Parathyroid adenoma (tissue), 2 donors: ENCODE data around the gene KIF25.
A peak's percentile ranks its signal among the peaks of the same experiment; 100 is the strongest.

Source experiments
- H2AFZ ChIP-seq: fragments of 300-600 bp; sonication (generic); one replicate; pipeline ENCODE4 v1.7.0; 2017; ENCODE audit warnings: antibody characterized with exemption, mild to moderate bottlenecking
- H3K27ac ChIP-seq: fragments of 300-600 bp; sonication (generic); one replicate; pipeline ENCODE4 v1.7.0; 2017
- H3K27me3 ChIP-seq: fragments of 300-600 bp; sonication (generic); one replicate; pipeline ENCODE4 v1.7.0; 2017; ENCODE audit warnings: low read length; ENCODE audit not compliant: control insufficient read depth, insufficient read depth
- H3K36me3 ChIP-seq: fragments of 300-600 bp; sonication (generic); one replicate; pipeline ENCODE4 v1.7.0; 2017; ENCODE audit warnings: low read length; ENCODE audit not compliant: control insufficient read depth, insufficient read depth
- H3K4me1 ChIP-seq: fragments of 300-600 bp; sonication (generic); one replicate; pipeline ENCODE4 v1.7.0; 2017; ENCODE audit warnings: control low read depth
- H3K4me2 ChIP-seq: fragments of 300-600 bp; sonication (generic); one replicate; pipeline ENCODE4 v1.7.0; 2017; ENCODE audit warnings: low read length
- H3K4me3 ChIP-seq: fragments of 300-600 bp; sonication (generic); one replicate; pipeline ENCODE4 v1.7.0; 2017; ENCODE audit warnings: low read depth, low read length
- H3K79me2 ChIP-seq: fragments of 300-600 bp; sonication (generic); one replicate; pipeline ENCODE4 v1.7.0; 2017; ENCODE audit warnings: control low read depth
- H3K9ac ChIP-seq: fragments of 300-600 bp; sonication (generic); one replicate; pipeline ENCODE4 v1.7.0; 2017; ENCODE audit warnings: mild to moderate bottlenecking
- H3K9me3 ChIP-seq: fragments of 300-600 bp; sonication (generic); one replicate; pipeline ENCODE4 v1.7.0; 2017; ENCODE audit warnings: low read length; ENCODE audit not compliant: control insufficient read depth
- TF ChIP-seq, protein P1 (sequence below): fragments of 300-600 bp; sonication (generic); IDR thresholded peaks from one replicate; pipeline ENCODE4 v1.7.0; 2017; ENCODE audit warnings: antibody characterized with exemption, mild to moderate bottlenecking
- donor health status: primary hyperparathyroidism.

Gene KIF25

DNA sequence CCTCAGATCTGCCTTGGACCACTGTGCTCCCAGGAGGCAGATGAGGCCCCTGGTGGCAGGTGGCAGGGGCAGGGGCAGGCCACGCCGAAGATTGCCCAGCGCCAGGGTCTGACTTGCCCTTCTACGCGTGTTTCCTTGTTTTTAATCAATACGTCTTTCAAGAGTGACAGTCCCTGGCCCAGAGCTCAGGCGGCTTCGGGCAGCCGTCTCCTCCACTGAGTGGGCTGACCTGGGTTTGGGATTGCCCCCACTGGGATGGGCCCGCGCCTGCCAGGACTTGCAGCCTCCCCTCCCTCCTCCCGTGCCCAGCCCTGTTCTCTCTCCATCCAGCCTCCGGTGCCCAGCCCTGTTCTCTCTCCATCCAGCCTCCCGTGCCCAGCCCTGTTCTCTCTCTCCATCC lies 60.4 kb downstream of the KIF25 start:
- H3K4me1 ChIP-seq, result no peaks in the 10 kb centered on the region
- H3K4me3 ChIP-seq, result no peak overlapping the region
- H3K9me3 ChIP-seq, result no peaks in the 10 kb centered on the region
- no peak overlapping the region for H2AFZ ChIP-seq
- TF ChIP-seq, protein P1, sequence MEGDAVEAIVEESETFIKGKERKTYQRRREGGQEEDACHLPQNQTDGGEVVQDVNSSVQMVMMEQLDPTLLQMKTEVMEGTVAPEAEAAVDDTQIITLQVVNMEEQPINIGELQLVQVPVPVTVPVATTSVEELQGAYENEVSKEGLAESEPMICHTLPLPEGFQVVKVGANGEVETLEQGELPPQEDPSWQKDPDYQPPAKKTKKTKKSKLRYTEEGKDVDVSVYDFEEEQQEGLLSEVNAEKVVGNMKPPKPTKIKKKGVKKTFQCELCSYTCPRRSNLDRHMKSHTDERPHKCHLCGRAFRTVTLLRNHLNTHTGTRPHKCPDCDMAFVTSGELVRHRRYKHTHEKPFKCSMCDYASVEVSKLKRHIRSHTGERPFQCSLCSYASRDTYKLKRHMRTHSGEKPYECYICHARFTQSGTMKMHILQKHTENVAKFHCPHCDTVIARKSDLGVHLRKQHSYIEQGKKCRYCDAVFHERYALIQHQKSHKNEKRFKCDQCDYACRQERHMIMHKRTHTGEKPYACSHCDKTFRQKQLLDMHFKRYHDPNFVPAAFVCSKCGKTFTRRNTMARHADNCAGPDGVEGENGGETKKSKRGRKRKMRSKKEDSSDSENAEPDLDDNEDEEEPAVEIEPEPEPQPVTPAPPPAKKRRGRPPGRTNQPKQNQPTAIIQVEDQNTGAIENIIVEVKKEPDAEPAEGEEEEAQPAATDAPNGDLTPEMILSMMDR, result no peak
- H3K4me2 ChIP-seq, result no peak overlapping the region
- no peak overlapping the region for H3K9ac ChIP-seq
- H3K27ac ChIP-seq, result no peak overlapping the region
- H3K36me3 ChIP-seq, result no peaks in the 10 kb centered on the region
- no peaks in the 10 kb centered on the region for H3K79me2 ChIP-seq
- no peaks in the 10 kb centered on the region for H3K27me3 ChIP-seq

DNA sequence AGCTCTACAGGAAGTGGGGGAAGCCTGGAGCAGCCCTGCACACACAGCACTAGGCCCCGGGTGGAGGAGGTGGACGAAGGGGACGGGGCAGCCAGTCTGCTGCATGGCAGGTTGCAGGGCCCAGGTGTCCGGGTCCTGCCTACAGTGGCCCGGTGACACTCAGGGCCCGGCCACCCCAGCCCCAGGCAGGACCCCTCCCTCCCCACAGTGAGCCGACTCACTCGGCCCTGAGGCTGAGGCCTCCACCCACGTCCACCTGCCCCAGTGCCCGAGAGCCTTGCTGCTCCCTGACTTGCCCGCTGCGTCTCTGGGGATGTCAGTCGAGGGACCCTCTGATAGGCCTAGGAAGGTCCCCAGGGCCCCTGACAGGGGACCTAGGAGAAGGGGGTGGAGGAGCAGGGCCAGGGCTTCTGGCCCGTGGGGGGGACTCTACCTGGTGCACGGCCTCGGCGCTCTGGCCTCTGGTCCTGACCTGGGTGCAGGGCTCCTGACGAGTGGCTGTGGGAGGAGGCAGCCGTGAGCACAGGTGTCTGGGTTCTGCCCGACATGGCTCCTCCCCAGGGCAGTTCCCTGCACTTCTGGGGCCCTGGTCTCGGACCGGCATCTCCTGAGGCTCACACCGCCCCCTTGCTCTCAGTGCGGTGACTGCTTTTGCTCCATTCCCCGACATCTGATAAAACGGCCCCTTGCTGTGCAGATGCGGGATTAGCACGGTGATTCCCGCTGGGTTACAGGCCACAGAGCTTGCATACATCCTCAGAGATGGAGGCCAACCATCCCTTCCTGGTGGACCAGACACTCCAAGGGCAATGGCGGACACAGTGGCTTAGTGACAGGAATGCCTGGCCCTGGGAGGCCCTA lies 61.5 kb downstream of the KIF25 start:
- Histone ChIP-seq H3K79me2 (no peaks in the 10 kb centered on the region), H3K4me1 (no peaks in the 10 kb centered on the region), H3K36me3 (no peaks in the 10 kb centered on the region), H3K4me2 (no peak overlapping the region), H3K27ac (no peak overlapping the region), H3K9ac (no peak overlapping the region), H2AFZ (no peak overlapping the region), H3K27me3 (no peaks in the 10 kb centered on the region), H3K4me3 (no peak overlapping the region), H3K9me3 (no peaks in the 10 kb centered on the region)
- TF ChIP-seq, protein P1, result no peak

DNA sequence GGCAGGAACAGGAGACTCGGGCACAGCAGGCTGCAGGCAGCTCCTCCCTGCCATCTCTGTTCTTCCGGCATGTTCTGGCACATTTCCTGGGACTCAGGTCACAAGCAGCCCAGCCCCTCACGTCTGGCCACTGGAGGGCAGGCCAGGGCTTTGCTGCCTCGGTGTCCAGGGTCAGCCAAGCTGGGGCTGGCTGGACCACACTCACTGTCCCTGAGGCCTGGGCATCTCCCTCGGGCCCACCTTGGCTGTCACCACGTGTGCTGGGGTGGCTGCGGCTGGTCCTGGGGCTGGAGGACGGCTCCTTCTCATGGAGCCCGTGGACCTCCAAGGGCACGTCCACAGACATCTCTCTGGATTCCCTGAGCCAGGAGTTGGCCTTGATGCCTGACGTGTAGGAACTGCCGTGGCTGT lies 63.1 kb downstream of the KIF25 start:
- no peaks in the 10 kb centered on the region for H3K4me1 ChIP-seq
- H3K9me3 ChIP-seq, result no peaks in the 10 kb centered on the region
- H3K27me3 ChIP-seq, result no peaks in the 10 kb centered on the region
- no peaks in the 10 kb centered on the region for H3K79me2 ChIP-seq
- H3K9ac ChIP-seq, result no peak overlapping the region
- H3K36me3 ChIP-seq, result no peaks in the 10 kb centered on the region
- H2AFZ ChIP-seq, result no peak overlapping the region
- no peak overlapping the region for H3K4me2 ChIP-seq
- TF ChIP-seq, protein P1, result peak; percentile 20
- no peak overlapping the region for H3K27ac ChIP-seq
- H3K4me3 ChIP-seq, result no peak overlapping the region

DNA sequence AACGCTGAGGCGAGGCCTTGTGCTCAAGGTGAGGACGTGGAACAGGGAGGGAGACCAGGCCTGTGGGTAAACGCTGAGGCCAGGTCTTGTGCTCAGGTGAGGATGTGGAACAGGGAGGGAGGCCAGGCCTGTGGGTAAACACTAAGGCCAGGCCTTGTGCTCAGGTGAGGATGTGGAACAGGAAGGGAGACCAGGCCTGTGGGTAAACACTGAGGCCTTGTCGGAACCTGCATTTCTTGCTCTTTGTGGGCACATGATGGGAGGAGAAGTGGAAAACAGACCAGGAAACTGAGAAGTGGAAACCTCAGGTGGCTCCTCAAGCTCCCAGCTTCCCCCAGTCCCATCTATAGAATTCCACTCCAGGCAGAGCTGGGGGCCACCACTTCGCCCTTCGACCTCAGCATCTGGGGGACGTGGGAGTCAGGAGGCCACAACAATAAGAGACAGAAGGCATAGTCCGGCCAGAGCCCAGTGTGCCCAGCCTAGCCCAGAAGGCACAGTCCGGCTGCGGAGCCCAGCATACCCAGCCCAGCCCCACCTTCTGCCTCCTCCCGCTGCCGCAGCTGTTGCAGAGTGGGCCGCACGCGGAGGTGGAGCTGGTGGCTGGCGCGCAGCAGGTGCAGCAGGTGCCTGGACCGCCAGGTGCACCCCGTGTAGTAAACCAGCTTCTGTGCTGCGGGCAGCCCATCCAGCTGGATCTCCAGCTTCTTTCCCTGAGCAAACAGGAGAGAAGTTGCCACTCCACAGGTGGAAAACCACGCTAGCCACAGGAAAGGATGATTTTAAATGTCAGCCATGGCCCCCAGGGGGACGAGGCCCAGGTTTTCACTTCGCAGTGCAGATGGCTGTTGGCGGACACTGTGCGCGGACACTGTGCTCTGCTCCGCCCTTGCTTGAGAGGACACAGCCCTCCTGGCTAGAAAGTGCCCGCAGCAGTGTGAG lies 64.1 kb downstream of the KIF25 start:
- Histone ChIP-seq H3K9ac (no peak overlapping the region), H2AFZ (no peak overlapping the region), H3K79me2 (no peaks in the 10 kb centered on the region), H3K27ac (no peak overlapping the region), H3K36me3 (no peaks in the 10 kb centered on the region), H3K9me3 (no peaks in the 10 kb centered on the region), H3K4me3 (no peak overlapping the region), H3K4me2 (no peak overlapping the region), H3K4me1 (no peaks in the 10 kb centered on the region), H3K27me3 (no peaks in the 10 kb centered on the region)
- TF ChIP-seq, protein P1, result no peak
